Spleen (tissue), 3 donors: ENCODE data around the gene MRPL54.

Experiments used
- POLR2A ChIP-seq, 3 donors: fragments of 450-650 bp; IDR thresholded peaks; one replicate each; pipeline ENCODE4 v1.5.1; 2017; ENCODE audit warnings: antibody characterized with exemption in 3 of 3, mild to moderate bottlenecking in 1 of 3
- POLR2AphosphoS5 ChIP-seq, 3 donors: sonication (generic); formaldehyde crosslinking; IDR thresholded peaks; one replicate each; pipeline ENCODE4 v1.5.1; 2017; ENCODE audit warnings: antibody characterized with exemption in 3 of 3

- no peak for TF ChIP-seq POLR2A (IDR thresholded peaks at IDR 0.05)
- TF ChIP-seq POLR2AphosphoS5 (IDR thresholded peaks at IDR 0.05): no peak
These were observed 23.0 kb downstream of the MRPL54 start for GRCh38 chr19:3785451-3785937.
